ENCODE measurements around the gene SNX22.

SNX22 gene

GRCh38 chr15:64191971-64192830 is 40.7 kb downstream of the SNX22 start:
- no peak for DNase-seq

GRCh38 chr15:64193971-64194370 is 42.4 kb downstream of the SNX22 start:
- no peak for DNase-seq

GRCh38 chr15:64197425-64197824 is 45.9 kb downstream of the SNX22 start:
- DNase-seq: no peak

- DNase-seq: no peak
Measured at GRCh38 chr15:64205202-64205601, 53.7 kb downstream of the SNX22 start.

Measured in anterior cingulate cortex (tissue), 58 donors.